ENCODE measurements around the gene TPST1. TPM values are rescaled to one million over a fixed set of nuclear protein-coding genes. Genes with fewer than 3 reads are reported as not detected.

The TPST1 gene
- polyA plus RNA-seq, 1 donor (not counting 4 experiments of a cell fraction or from before 2014, with no cell fraction given) = 48.5 TPM

- TF ChIP-seq, protein P1, sequence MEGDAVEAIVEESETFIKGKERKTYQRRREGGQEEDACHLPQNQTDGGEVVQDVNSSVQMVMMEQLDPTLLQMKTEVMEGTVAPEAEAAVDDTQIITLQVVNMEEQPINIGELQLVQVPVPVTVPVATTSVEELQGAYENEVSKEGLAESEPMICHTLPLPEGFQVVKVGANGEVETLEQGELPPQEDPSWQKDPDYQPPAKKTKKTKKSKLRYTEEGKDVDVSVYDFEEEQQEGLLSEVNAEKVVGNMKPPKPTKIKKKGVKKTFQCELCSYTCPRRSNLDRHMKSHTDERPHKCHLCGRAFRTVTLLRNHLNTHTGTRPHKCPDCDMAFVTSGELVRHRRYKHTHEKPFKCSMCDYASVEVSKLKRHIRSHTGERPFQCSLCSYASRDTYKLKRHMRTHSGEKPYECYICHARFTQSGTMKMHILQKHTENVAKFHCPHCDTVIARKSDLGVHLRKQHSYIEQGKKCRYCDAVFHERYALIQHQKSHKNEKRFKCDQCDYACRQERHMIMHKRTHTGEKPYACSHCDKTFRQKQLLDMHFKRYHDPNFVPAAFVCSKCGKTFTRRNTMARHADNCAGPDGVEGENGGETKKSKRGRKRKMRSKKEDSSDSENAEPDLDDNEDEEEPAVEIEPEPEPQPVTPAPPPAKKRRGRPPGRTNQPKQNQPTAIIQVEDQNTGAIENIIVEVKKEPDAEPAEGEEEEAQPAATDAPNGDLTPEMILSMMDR (optimal IDR thresholded peaks at IDR 0.05 in 1 of 3, IDR thresholded peaks at IDR 0.05 in 1 of 3, conservative IDR thresholded peaks at IDR 0.05 in 1 of 3; ENCODE audit: extremely low read depth in 1 of 3, insufficient read depth in 2 of 3, low read length in 3 of 3) = no peak
- no peak for TF ChIP-seq EZH2 (IDR thresholded peaks at IDR 0.05; ENCODE audit: low read length)
- no peak overlapping the region for H3K27ac ChIP-seq (ENCODE audit: control insufficient read depth, insufficient read depth, low read length)
- no peak overlapping the region for H2AFZ ChIP-seq (ENCODE audit: control insufficient read depth, low read length)
- H4K20me1 ChIP-seq (ENCODE audit: control insufficient read depth, extremely low read depth, insufficient read depth, low read length) = no peaks in the 10 kb centered on the region
- H3K9me3 ChIP-seq (ENCODE audit: control insufficient read depth, low read depth, low read length) = no peaks in the 10 kb centered on the region
- no peak for FAIRE-seq
- H3K4me3 ChIP-seq (ENCODE audit: control insufficient read depth in 2 of 3, extremely low read depth in 1 of 3, insufficient read depth in 2 of 3, low read depth in 1 of 3, low read length in 3 of 3) = no peak overlapping the region
- dilution Hi-C loops (cut with MboI; ENCODE audit: extremely low pct_ligation_motif_present, low sequenced_read_pairs) = no loop called here
- H3K9ac ChIP-seq (ENCODE audit: control insufficient read depth, extremely low read depth, insufficient read depth, low read length) = no peak overlapping the region
- peaks cover 10% of the 10 kb centered on the region for H3K4me1 ChIP-seq (ENCODE audit: control insufficient read depth, extremely low read depth, insufficient read depth, low read length)
- H3K79me2 ChIP-seq (ENCODE audit: control insufficient read depth, insufficient read depth, low read length) = peaks cover 19% of the 10 kb centered on the region
- no peak overlapping the region for H3K4me2 ChIP-seq (ENCODE audit: control insufficient read depth, extremely low read depth, insufficient read depth, low read depth, low read length)
- no peaks in the 10 kb centered on the region for H3K27me3 ChIP-seq (ENCODE audit: control insufficient read depth, extremely low read depth, insufficient read depth, low read length)
- no peak for DNase-seq (ENCODE audit: low read depth, low spot score)
- H3K9me1 ChIP-seq (ENCODE audit: control insufficient read depth, extremely low read depth, insufficient read depth, low read length) = no peaks in the 10 kb centered on the region
- H3K36me3 ChIP-seq (ENCODE audit: control insufficient read depth in 2 of 2, extremely low read depth in 1 of 2, insufficient read depth in 2 of 2, low read length in 2 of 2) = peaks cover 0 to 3% of the 10 kb centered on the region in 2 experiments
These were observed 2.4 kb downstream of the TPST1 start for GRCh38 chr7:66207540-66207939.

- dilution Hi-C loops (cut with MboI; ENCODE audit: extremely low pct_ligation_motif_present, low sequenced_read_pairs) = no loop called here
- Histone ChIP-seq H3K27me3 (ENCODE audit: control insufficient read depth, extremely low read depth, insufficient read depth, low read length) (no peaks in the 10 kb centered on the region), H3K4me3 (ENCODE audit: control insufficient read depth in 2 of 3, extremely low read depth in 1 of 3, insufficient read depth in 2 of 3, low read depth in 1 of 3, low read length in 3 of 3) (no peak overlapping the region), H3K36me3 (ENCODE audit: control insufficient read depth in 2 of 2, extremely low read depth in 1 of 2, insufficient read depth in 2 of 2, low read length in 2 of 2) (peaks cover 0 to 3% of the 10 kb centered on the region in 2 experiments), H3K79me2 (ENCODE audit: control insufficient read depth, insufficient read depth, low read length) (peaks cover 25% of the 10 kb centered on the region), H2AFZ (ENCODE audit: control insufficient read depth, low read length) (no peak overlapping the region), H3K9ac (ENCODE audit: control insufficient read depth, extremely low read depth, insufficient read depth, low read length) (no peak overlapping the region), H3K9me3 (ENCODE audit: control insufficient read depth, low read depth, low read length) (no peaks in the 10 kb centered on the region), H3K9me1 (ENCODE audit: control insufficient read depth, extremely low read depth, insufficient read depth, low read length) (no peaks in the 10 kb centered on the region), H3K27ac (ENCODE audit: control insufficient read depth, insufficient read depth, low read length) (no peak overlapping the region), H3K4me1 (ENCODE audit: control insufficient read depth, extremely low read depth, insufficient read depth, low read length) (peaks cover 7% of the 10 kb centered on the region), H3K4me2 (ENCODE audit: control insufficient read depth, extremely low read depth, insufficient read depth, low read depth, low read length) (no peak overlapping the region), H4K20me1 (ENCODE audit: control insufficient read depth, extremely low read depth, insufficient read depth, low read length) (no peaks in the 10 kb centered on the region)
- DNase-seq (ENCODE audit: low read depth, low spot score) (no peak), FAIRE-seq (no peak)
- no peak for TF ChIP-seq EZH2 (IDR thresholded peaks at IDR 0.05; ENCODE audit: low read length)
- TF ChIP-seq, protein P1 (optimal IDR thresholded peaks at IDR 0.05 in 1 of 3, IDR thresholded peaks at IDR 0.05 in 1 of 3, conservative IDR thresholded peaks at IDR 0.05 in 1 of 3; ENCODE audit: extremely low read depth in 1 of 3, insufficient read depth in 2 of 3, low read length in 3 of 3) = no peak
These were observed 6.3 kb downstream of the TPST1 start for GRCh38 chr7:66211429-66211828.

Data from keratinocyte (primary cell).